ENCODE results near the gene EPS8L2. TPM values are rescaled to one million over a fixed set of nuclear protein-coding genes. Genes with fewer than 3 reads are reported as not detected.

EPS8L2 gene
- 100 to 1,000 TPM in 1 of 2 donors, 10 to 100 TPM in 1; 92.1 to 114 TPM for total RNA-seq

GRCh38 chr11:705646-706438 is at the start of gene EPS8L2:
TSS of gene EPS8L2 (plus strand) at chr11:706231. CDS start at chr11:709408, 3,177 bp downstream.
- H3K9me3 ChIP-seq: no peaks in the 10 kb centered on the region
- no peaks in the 10 kb centered on the region for H3K27me3 ChIP-seq (replicated peaks; ENCODE audit: insufficient read depth)
- no peaks in the 10 kb centered on the region for H3K36me3 ChIP-seq
- H3K4me1 ChIP-seq (replicated peaks): peaks cover 36% of the 10 kb centered on the region
- H3K27ac ChIP-seq: peak within 1 kb of the TSS; percentile 88 to 91
- H3K4me3 ChIP-seq: peak within 1 kb of the TSS; percentile 59 to 75
- TF ChIP-seq CTCF (IDR thresholded peaks at IDR 0.05): no peak
- TF ChIP-seq POLR2A (IDR thresholded peaks at IDR 0.05): peak; percentile 55
- no peak for TF ChIP-seq POLR2AphosphoS5 (IDR thresholded peaks at IDR 0.05)
- WGBS: 6% methylated on average over 57 of the region's 90 CpGs
- intact Hi-C loops (cut with DNase I): no loop called here
- DNase-seq (ENCODE audit: low spot score): peak; percentile 76

- Histone ChIP-seq H3K4me3 (no peak overlapping the region), H3K27ac (no peak overlapping the region), H3K36me3 (no peaks in the 10 kb centered on the region), H3K27me3 (replicated peaks; ENCODE audit: insufficient read depth) (no peaks in the 10 kb centered on the region), H3K9me3 (no peaks in the 10 kb centered on the region), H3K4me1 (replicated peaks) (no peaks in the 10 kb centered on the region)
- 88% methylated on average over 14 of the region's 14 CpGs for WGBS
- intact Hi-C loops (cut with DNase I): no loop called here
- no peak for DNase-seq (ENCODE audit: low spot score)
- TF ChIP-seq POLR2AphosphoS5 (IDR thresholded peaks at IDR 0.05) (no peak), CTCF (IDR thresholded peaks at IDR 0.05) (no peak), POLR2A (IDR thresholded peaks at IDR 0.05) (no peak)
Measured at GRCh38 chr11:656426-656825, 49.6 kb upstream of the EPS8L2 start.

- H3K4me1 ChIP-seq (replicated peaks): no peaks in the 10 kb centered on the region
- H3K4me3 ChIP-seq: no peak overlapping the region
- H3K27ac ChIP-seq: no peak overlapping the region
- no peak for TF ChIP-seq POLR2AphosphoS5 (IDR thresholded peaks at IDR 0.05)
- no peak for TF ChIP-seq CTCF (IDR thresholded peaks at IDR 0.05)
- no peak for TF ChIP-seq POLR2A (IDR thresholded peaks at IDR 0.05)
- H3K9me3 ChIP-seq: no peaks in the 10 kb centered on the region
- intact Hi-C loops (cut with DNase I): no loop called here
- H3K27me3 ChIP-seq (replicated peaks; ENCODE audit: insufficient read depth): no peaks in the 10 kb centered on the region
- H3K36me3 ChIP-seq: no peaks in the 10 kb centered on the region
- WGBS: 56% methylated on average over 7 of the region's 7 CpGs
- no peak for DNase-seq (ENCODE audit: low spot score)
Measured at GRCh38 chr11:656866-657265, 49.2 kb upstream of the EPS8L2 start.

GRCh38 chr11:657691-658126 is 48.3 kb upstream of the EPS8L2 start:
- Histone ChIP-seq H3K4me3 (no peak overlapping the region), H3K9me3 (no peaks in the 10 kb centered on the region), H3K4me1 (replicated peaks) (no peaks in the 10 kb centered on the region), H3K27ac (peak overlapping the region in 1 of 2 donors; percentile 14), H3K36me3 (no peaks in the 10 kb centered on the region), H3K27me3 (replicated peaks; ENCODE audit: insufficient read depth) (no peaks in the 10 kb centered on the region)
- intact Hi-C loops (cut with DNase I): no loop called here
- no peak for DNase-seq (ENCODE audit: low spot score)
- WGBS: 77% methylated on average over 14 of the region's 14 CpGs
- TF ChIP-seq POLR2A (IDR thresholded peaks at IDR 0.05) (no peak), POLR2AphosphoS5 (IDR thresholded peaks at IDR 0.05) (no peak), CTCF (IDR thresholded peaks at IDR 0.05) (no peak)

All from prostate gland (tissue), 2 donors.